ENCODE data around the gene STMN3.
"Not testable (repeated sequence)": the region's sequence is repeated elsewhere in the genome, so short reads cannot be mapped to it uniquely, and the experiment has no call there.

The STMN3 gene

GRCh38 chr20:63655249-63655648, 2.0 kb upstream of the STMN3 start:
- in situ Hi-C loops (cut with MboI; ENCODE audit: low sequenced_read_pairs, unreplicated experiment) = no loop called here
- TF ChIP-seq CTCF (IDR thresholded peaks at IDR 0.05; ENCODE audit: borderline replicate concordance, control extremely low read depth, extremely low read depth, insufficient read depth, missing control alignments) = no peak
- DNase-seq (ENCODE audit: low spot score) = no peak

GRCh38 chr20:63653974-63654668, 897 bp upstream of the STMN3 start:
- no peak for TF ChIP-seq CTCF (IDR thresholded peaks at IDR 0.05; ENCODE audit: borderline replicate concordance, control extremely low read depth, extremely low read depth, insufficient read depth, missing control alignments)
- DNase-seq (ENCODE audit: low spot score) = no peak
- in situ Hi-C loops (cut with MboI; ENCODE audit: low sequenced_read_pairs, unreplicated experiment) = no loop called here

GRCh38 chr20:63652192-63652980, 838 bp downstream of the STMN3 start:
- no peak for TF ChIP-seq CTCF (IDR thresholded peaks at IDR 0.05; ENCODE audit: borderline replicate concordance, control extremely low read depth, extremely low read depth, insufficient read depth, missing control alignments)
- no peak for DNase-seq (ENCODE audit: low spot score)
- in situ Hi-C loops (cut with MboI; ENCODE audit: low sequenced_read_pairs, unreplicated experiment) = no loop called here

- TF ChIP-seq CTCF (IDR thresholded peaks at IDR 0.05; ENCODE audit: borderline replicate concordance, control extremely low read depth, extremely low read depth, insufficient read depth, missing control alignments) = no peak
- no peak for DNase-seq (ENCODE audit: low spot score)
- in situ Hi-C loops (cut with MboI; ENCODE audit: low sequenced_read_pairs, unreplicated experiment) = no loop called here
Measured at GRCh38 chr20:63651942-63652191, 1.4 kb downstream of the STMN3 start.

- DNase-seq (ENCODE audit: low spot score); in situ Hi-C loops (cut with MboI; ENCODE audit: low sequenced_read_pairs, unreplicated experiment): not testable (repeated sequence)
Measured at GRCh38 chr20:63650486-63650885, 2.7 kb downstream of the STMN3 start.

- in situ Hi-C loops (cut with MboI; ENCODE audit: low sequenced_read_pairs, unreplicated experiment) = no loop called here
- no peak for DNase-seq (ENCODE audit: low spot score)
- no peak for TF ChIP-seq CTCF (IDR thresholded peaks at IDR 0.05; ENCODE audit: borderline replicate concordance, control extremely low read depth, extremely low read depth, insufficient read depth, missing control alignments)
Measured at GRCh38 chr20:63648895-63649589, 4.2 kb downstream of the STMN3 start.

- no peak for TF ChIP-seq CTCF (IDR thresholded peaks at IDR 0.05; ENCODE audit: borderline replicate concordance, control extremely low read depth, extremely low read depth, insufficient read depth, missing control alignments)
- no peak for DNase-seq (ENCODE audit: low spot score)
- in situ Hi-C loops (cut with MboI; ENCODE audit: low sequenced_read_pairs, unreplicated experiment) = no loop called here
Measured at GRCh38 chr20:63648190-63648589, 5.0 kb downstream of the STMN3 start.

Data from GM13976 (cell line).